B cell (primary cell): ENCODE measurements around the gene CTBS. TPM values are rescaled to one million over a fixed set of nuclear protein-coding genes. Genes with fewer than 3 reads are reported as not detected.

Source experiments
- ATAC-seq: fragments of 200-7000 bp; cut with Tn5 transposase; one replicate; pipeline ENCODE4 v1.10.0; 2021; ENCODE audit warnings: low read depth, mild to moderate bottlenecking, moderate number of reproducible peaks, moderate library complexity
- CTCF ChIA-PET: fragments of 350-600 bp; sonication (Branson Sonifier 250); formaldehyde crosslinking; loops from one replicate; lab custom pipeline; 2021; ENCODE audit warnings: antibody characterized with exemption, inconsistent platforms; lab: Charles Lee
- POLR2A ChIA-PET: fragments of 350-600 bp; sonication (Branson Sonifier 250); formaldehyde crosslinking; loops from one replicate; lab custom pipeline; 2021; ENCODE audit warnings: antibody characterized with exemption; lab: Charles Lee
- DNase-seq: peaks from one replicate; pipeline ENCODE4 v3.0.0; 2013
- H2AFZ ChIP-seq: 2 replicates; pipeline ENCODE4 v1.6.1; 2012; ENCODE audit warnings: mild to moderate bottlenecking, low read depth, low read length; ENCODE audit not compliant: insufficient read depth, poor library complexity, severe bottlenecking
- H3K27ac ChIP-seq, 2 donors: 1 replicate in 1 of 2; 2 replicates in 1 of 2; pipeline ENCODE4 v1.5.1; 2012 to 2013; ENCODE audit warnings: low read length in 2 of 2, mild to moderate bottlenecking in 2 of 2, moderate library complexity in 1 of 2
- H3K27me3 ChIP-seq, 4 experiments: fragments of 200-600 bp in 1 of 4; sonication (generic) in 1 of 4; replicated peaks in 1 of 4; 1 replicate in 2 of 4; 2 replicates in 2 of 4; pipeline versions ENCODE4 v1.6.1 to v1.7.0; 2013 to 2016; ENCODE audit warnings: low read length in 3 of 4, mild to moderate bottlenecking in 2 of 4, mixed read lengths in 1 of 4, moderate library complexity in 1 of 4; ENCODE audit not compliant: insufficient read depth in 4 of 4, control insufficient read depth in 3 of 4; ENCODE audit errors: control extremely low read depth in 1 of 4
- H3K36me3 ChIP-seq, 2 experiments: replicated peaks in 1 of 2; 1 replicate in 1 of 2; 2 replicates in 1 of 2; pipeline versions ENCODE4 v1.6.1 to v1.7.1; 2013; ENCODE audit warnings: low read length in 1 of 2; ENCODE audit not compliant: insufficient read depth in 2 of 2, control insufficient read depth in 1 of 2; ENCODE audit errors: control extremely low read depth in 1 of 2, extremely low read depth in 1 of 2
- H3K4me1 ChIP-seq, 2 donors: fragments of 200-600 bp in 1 of 2; sonication (generic) in 1 of 2; 1 replicate in 1 of 2; 2 replicates in 1 of 2; pipeline versions ENCODE4 v1.5.1 to v1.6.1; 2013 to 2017; ENCODE audit warnings: low read length in 2 of 2; ENCODE audit not compliant: control insufficient read depth in 2 of 2, insufficient read depth in 2 of 2
- H3K4me2 ChIP-seq: replicated peaks from 2 replicates; pipeline ENCODE3; 2012; ENCODE audit warnings: mild to moderate bottlenecking, low read depth, low read length; ENCODE audit not compliant: poor library complexity, severe bottlenecking
- H3K4me3 ChIP-seq, 5 experiments: fragments of 200-600 bp in 1 of 5; sonication (generic) in 1 of 5; 1 replicate in 3 of 5; 2 replicates in 2 of 5; pipeline versions ENCODE4 v1.5.1 to v1.7.0; 2011 to 2016; ENCODE audit warnings: low read length in 4 of 5, mild to moderate bottlenecking in 4 of 5, low read depth in 2 of 5, control low read depth in 1 of 5, moderate library complexity in 1 of 5; ENCODE audit not compliant: insufficient read depth in 1 of 5; ENCODE audit errors: control extremely low read depth in 1 of 5, extremely low read depth in 1 of 5
- H3K79me2 ChIP-seq: fragments of 200-600 bp; sonication (generic); one replicate; pipeline ENCODE4 v1.6.0; 2016; ENCODE audit warnings: low read length; ENCODE audit not compliant: control insufficient read depth, insufficient read depth
- H3K9ac ChIP-seq: fragments of 200-600 bp; sonication (generic); 2 replicates; pipeline ENCODE4 v1.6.1; 2017; ENCODE audit warnings: mild to moderate bottlenecking, low read length, moderate library complexity
- H3K9me3 ChIP-seq, 3 donors: one replicate each; pipeline versions ENCODE4 v1.6.1 to v1.7.1; 2013; ENCODE audit warnings: low read length in 2 of 3; ENCODE audit not compliant: control insufficient read depth in 2 of 3, insufficient read depth in 1 of 3; ENCODE audit errors: control extremely low read depth in 1 of 3
- H4K20me1 ChIP-seq: 2 replicates; pipeline ENCODE4 v1.6.0; 2012; ENCODE audit warnings: mild to moderate bottlenecking, low read length; ENCODE audit not compliant: insufficient read depth, control insufficient read depth, poor library complexity, severe bottlenecking
- H3K27ac Mint-ChIP-seq: one replicate; pipeline ENCODE4 v1.8.0; 2021; ENCODE audit warnings: mixed read lengths
- H3K27me3 Mint-ChIP-seq: one replicate; pipeline ENCODE4 v1.8.0; 2021; ENCODE audit warnings: mixed read lengths
- H3K4me1 Mint-ChIP-seq: one replicate; pipeline ENCODE4 v1.8.0; 2021; ENCODE audit warnings: mixed read lengths
- H3K4me3 Mint-ChIP-seq: one replicate; pipeline ENCODE4 v1.8.0; 2021; ENCODE audit warnings: mixed read lengths
- H3K9me3 Mint-ChIP-seq: one replicate; pipeline ENCODE4 v1.8.0; 2022; ENCODE audit warnings: mixed read lengths; ENCODE audit not compliant: insufficient read depth
- CTCF ChIP-seq: fragments of 200-600 bp; IDR thresholded peaks from one replicate; pipeline ENCODE4 v1.8.0; 2022; ENCODE audit warnings: antibody characterized with exemption, mild to moderate bottlenecking
- EZH2 ChIP-seq: IDR thresholded peaks from 2 replicates; pipeline ENCODE4 v1.6.1; 2012; ENCODE audit warnings: borderline replicate concordance, low read depth, mild to moderate bottlenecking, moderate library complexity, low read length; ENCODE audit not compliant: insufficient read depth, poor library complexity, severe bottlenecking
- WGBS: methylation state at CpG from one replicate; pipeline ENCODE4 v1.1.5; 2013; ENCODE audit warnings: missing lambda C conversion rate; ENCODE audit not compliant: insufficient coverage; 5-methylcytosine and 5-hydroxymethylcytosine counted together
- intact Hi-C: fragments of 100-400 bp; cut with micrococcal nuclease; formaldehyde crosslinking; loops from one replicate; pipeline ENCODE4 v1.10.0; 2022
- polyA plus RNA-seq: library from polyadenylated mRNA; depleted of rRNA; stranded (reverse); fragments of >200 nt; gene quantifications from 2 replicates; pipeline ENCODE4 v1.2.3, GENCODE V29; 2012
- total RNA-seq, 2 donors: library from RNA; stranded (reverse); fragments of 120-200 nt in 1 of 2; gene quantifications; 1 replicate in 1 of 2; 2 replicates in 1 of 2; pipeline versions ENCODE4 v1.2.3 to v1.2.4, GENCODE V29; 2013 to 2022

CTBS gene
- total and polyA plus RNA-seq, 2 donors (not counting 1 experiment from before 2014, with no cell fraction given) = 13.6 to 19.1 TPM

GRCh38 chr1:84506002-84506728 is 68.1 kb downstream of the CTBS start, which contains the start of the genes GNG5 and SPATA1:
TSS of gene GNG5 (minus strand) at chr1:84506581. CDS start at chr1:84506091, 490 bp downstream.
TSS of gene SPATA1 (plus strand) at chr1:84506386. CDS start at chr1:84516360, 9,974 bp downstream.
- H2AFZ ChIP-seq = peak within 1 kb of the TSS; percentile 84
- ChIA-PET POLR2A (interaction anchor here (0.9 to 2.7 kb wide), 6 partner anchors 26 to 770 kb away, joined by 3 to 41 read pairs (median 7); partner anchors contain the start of genes BCL10, CTBS, PRKACB and RPF1), CTCF (interaction anchor here (0.5 to 2.2 kb wide), 8 partner anchors 11 to 758 kb away, joined by 3 to 11 read pairs (median 4); partner anchors contain the start of gene CTBS)
- no peaks in the 10 kb centered on the region for H3K27me3 ChIP-seq
- peak within 1 kb of the TSS; percentile 73 for H3K9ac ChIP-seq
- intact Hi-C loops = loop anchor here (1.0 to 10.0 kb wide), 11 partner anchors 27 to 771 kb away; partner anchors contain the start of genes BCL10, CTBS, PRKACB and RPF1
- H3K9me3 Mint-ChIP-seq = no peaks in the 10 kb centered on the region
- 1% methylated on average over 55 of the region's 60 CpGs for WGBS
- H3K27me3 Mint-ChIP-seq = no peaks in the 10 kb centered on the region
- H3K27ac Mint-ChIP-seq = peak within 1 kb of the TSS; percentile 98
- H3K9me3 ChIP-seq = peaks cover 0 to 7% (median 0%) of the 10 kb centered on the region in 3 donors
- peaks cover 7% of the 10 kb centered on the region for H4K20me1 ChIP-seq
- H3K4me2 ChIP-seq = peak within 1 kb of the TSS; percentile 84
- H3K36me3 ChIP-seq = peaks cover 0 to 2% of the 10 kb centered on the region in 2 experiments
- peak within 1 kb of the TSS; percentile 82 to 98 (median 90) for H3K4me3 ChIP-seq
- H3K4me1 ChIP-seq = peaks cover 23 to 27% of the 10 kb centered on the region in 2 donors
- peaks cover 35% of the 10 kb centered on the region for H3K4me1 Mint-ChIP-seq
- no peak for TF ChIP-seq EZH2
- no peak for TF ChIP-seq CTCF
- DNase-seq (peak; percentile 98), ATAC-seq (peak; percentile 88)
- peak within 1 kb of the TSS; percentile 95 for H3K4me3 Mint-ChIP-seq
- H3K79me2 ChIP-seq = peaks cover 45% of the 10 kb centered on the region
- H3K27ac ChIP-seq = peak within 1 kb of the TSS; percentile 82 to 89
